8988T (cell line): ENCODE data around the gene ADCY5.

Source experiments
- DNase-seq: peaks from one replicate; pipeline ENCODE4 v3.0.0; 2011

ADCY5 gene

DNA sequence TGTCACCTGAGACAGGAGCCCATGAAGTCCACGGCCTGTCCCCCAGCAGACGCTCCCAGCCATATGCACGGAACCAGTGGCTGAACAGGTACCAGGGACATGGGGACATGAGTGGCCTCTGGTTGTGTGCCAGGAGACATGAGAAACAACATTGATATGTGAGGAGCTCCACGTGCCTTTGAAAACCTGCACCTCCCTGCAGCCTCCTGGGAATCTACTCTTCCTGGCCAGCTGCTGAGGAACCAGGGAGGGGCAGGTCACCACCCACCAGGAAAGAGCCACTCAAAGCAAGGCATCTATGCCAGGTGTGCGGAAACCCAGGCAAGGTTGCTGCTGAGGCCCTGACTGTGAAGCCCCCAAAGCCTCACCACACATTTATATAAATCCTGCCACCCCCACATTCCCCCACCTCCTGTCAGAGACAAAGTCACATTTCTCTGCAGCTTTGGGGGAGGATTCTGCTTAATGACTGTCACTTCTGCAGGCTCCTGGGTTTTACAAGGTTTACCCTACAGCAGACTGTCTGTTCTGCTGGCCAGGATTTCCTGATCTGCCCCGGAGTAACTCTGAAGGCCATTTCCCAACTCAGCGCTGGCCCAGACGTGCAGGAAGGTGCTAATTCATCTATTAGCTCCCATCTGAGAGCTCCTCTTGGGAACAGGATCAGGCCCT is 110.8 kb downstream of the ADCY5 start:
- DNase-seq = no peak

DNA sequence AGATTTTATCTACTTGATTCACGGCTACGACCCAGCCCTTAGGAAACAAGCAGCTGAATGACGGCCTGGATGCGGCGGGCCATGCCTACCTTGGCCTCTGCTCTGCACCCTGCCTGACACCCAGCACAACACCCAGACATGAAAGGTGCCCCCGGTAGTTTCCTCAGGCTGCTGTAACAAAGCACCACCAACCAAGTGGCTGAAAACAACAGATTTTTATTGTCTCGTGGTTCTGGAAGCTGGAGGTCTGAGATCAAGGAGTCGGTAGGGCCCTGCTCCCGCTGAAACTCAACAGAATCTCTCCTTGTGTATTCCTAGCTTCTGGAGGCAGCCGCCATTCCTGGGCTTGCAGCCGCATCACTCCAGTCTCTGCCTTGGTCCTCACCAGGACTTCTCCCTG is 111.7 kb downstream of the ADCY5 start:
- DNase-seq = no peak

DNA sequence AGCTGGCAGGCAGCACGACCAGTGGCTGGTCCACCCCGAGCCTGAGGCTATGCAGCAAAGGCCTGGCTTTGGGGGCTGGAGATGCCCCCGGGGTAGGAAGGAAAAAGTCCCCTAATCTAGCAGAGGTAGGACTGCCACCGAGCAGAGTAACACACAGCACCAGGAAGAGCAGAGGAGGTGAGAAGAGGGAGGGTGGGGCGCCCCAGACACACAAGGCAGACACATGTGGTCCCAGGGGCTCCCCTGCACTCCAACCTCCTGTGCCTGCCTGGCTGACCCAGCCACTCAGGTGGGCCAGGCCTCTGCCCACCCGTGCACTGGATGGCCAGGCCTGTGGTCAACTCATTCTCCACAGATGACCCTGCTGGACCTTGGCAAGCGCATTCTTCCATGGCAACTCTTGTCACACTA is 112.4 kb downstream of the ADCY5 start:
- no peak for DNase-seq

DNA sequence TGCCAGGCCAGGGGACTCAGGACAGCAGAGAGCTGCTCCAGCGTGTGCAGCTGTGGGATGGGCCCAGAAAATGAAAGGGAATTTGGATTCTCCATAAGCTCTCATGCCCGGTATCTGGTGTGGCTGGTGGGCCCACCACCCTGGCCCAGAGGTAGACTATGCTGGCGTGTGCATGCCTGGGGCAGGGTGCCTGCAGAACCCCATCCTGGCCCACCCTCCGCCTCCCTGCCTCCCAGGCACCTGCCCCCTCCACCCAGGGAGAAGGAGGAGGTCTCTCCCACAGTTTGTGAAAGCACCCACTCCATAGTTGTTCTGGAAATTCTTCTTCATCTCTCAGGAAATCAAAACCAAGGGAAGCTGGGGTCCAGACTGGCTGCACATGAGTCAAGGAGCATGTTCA is 112.9 kb downstream of the ADCY5 start:
- no peak for DNase-seq

DNA sequence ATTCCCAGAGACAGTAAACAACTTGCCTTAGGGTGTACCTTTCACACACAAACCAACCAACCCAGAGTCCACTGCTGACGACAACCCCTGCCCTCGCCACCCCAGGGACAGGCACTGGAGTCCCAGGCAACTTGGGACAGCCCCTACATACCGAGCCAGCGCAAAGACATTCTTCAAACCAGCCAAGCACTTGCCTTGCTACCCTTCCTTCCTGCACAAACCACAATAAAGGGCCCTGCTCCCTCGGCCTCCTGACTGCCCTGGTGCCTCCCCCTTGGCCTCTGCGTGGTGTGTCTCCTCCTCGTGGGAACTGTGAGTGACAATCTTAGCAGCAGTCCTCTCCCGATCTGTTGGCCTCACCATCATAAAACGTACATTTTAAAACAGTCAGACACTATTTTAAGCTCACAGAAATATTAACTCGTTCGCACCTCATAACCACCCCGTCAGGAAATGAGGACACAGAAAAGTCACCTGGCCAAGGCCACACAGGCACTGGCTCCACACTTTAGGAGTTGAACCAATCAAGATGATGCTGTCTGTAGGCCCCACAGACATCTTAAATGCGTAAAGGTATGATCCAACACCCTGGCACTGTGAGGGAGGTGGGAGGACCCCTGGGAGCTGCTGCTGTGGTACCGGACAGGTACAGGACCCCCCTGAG is 113.8 kb downstream of the ADCY5 start:
- DNase-seq = no peak

DNA sequence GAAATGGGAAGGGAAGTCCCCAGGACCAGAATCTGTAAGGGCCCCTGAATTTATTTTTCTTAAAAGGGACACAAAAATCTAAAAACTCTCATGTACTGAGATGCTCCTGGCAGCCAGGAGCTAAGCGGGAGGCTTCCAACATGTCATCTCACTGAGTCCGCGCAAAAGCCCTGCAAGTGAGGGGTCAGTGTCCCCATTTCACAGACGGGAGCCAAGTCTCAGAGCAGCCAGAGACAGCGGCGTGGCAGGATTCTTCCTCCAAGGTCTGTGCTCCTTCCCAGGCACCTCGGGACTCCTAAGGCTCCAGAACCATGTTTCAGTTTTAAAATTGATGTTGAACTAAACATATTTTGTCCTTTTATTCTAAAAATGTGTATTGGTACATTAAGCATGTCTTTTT is 114.8 kb downstream of the ADCY5 start:
- DNase-seq = no peak

DNA sequence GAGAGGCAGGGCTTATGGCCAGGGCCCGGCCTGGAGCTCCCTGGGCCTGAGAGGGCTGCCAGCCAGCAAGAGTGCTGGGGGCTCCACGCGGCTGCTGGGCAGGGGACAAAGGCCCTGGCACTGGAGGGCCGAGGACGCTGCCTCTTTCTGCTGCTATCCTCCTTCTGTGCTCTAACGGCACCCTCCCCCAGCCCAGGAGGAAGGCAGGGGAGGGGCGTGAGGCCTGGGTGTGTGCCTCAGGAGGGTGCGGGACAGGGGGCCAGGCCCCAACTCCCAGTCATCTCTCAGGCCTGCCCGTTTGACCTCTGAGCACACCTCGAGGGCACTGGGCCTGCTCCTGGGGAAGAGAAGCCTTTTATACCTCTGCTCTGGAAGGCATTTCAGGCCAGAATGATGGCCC is 115.5 kb downstream of the ADCY5 start:
- DNase-seq = no peak

DNA sequence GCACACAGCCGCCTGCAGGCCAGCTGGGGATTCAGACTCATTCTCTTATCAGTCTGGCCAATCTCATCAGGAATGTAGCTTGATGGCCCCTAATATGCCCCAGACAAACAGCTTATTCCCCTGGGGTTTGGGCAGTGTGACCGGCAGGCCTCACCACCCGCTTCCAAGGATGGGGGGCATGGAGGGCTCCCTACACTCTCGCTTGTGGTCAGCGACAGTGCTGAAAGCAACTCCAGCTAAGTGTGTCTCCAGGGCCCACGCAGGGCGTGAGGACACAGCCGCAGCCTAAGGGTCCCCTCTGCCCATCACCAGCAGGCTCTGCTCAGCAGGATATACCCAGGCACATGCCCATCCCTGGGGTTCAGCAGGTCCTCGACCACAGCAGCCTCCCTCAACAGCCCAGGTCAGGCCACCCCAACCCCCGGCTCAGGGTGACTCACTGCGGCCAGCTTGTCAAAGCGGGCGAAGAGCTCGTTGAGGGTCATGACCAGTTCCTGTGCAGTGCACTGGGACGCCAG is 116.7 kb downstream of the ADCY5 start:
- no peak for DNase-seq

DNA sequence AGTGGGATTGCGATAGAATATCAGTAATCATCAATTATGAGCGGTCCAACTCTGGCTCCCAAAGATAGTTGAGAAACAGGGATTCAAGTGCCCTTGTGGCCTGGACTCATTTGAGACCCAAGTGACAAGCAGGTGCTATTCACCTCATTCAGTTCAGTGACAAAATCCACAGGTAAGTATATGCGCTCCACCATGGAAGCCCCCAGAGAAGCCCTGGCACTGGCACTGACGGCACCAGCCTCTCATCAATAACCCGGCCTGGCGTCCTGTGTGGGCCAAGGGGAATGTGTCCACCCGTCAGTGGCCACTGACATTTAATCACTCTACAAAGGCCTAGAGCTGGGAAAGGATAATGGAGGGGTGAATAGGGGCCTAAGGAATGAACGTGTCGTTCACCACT is 117.2 kb downstream of the ADCY5 start:
- no peak for DNase-seq

DNA sequence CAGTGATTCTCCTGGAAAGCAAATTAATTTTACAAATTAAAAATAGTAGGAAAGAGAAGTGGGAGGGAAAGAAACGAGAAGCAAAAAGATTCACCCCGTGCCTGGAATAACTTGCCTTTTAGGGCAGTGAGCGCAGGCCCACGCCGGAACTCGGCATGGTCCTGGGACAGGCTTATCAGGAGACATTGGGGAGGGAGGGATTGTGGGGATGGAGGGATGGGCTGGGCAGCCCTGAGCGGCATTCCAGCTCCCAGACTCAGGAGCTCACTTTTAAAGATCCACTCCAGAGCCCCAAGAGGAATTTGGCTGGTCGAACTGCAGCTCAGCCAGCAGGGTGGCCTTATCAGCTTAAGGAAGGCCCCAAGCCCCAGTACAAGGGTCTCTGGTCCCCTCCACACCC is 117.9 kb downstream of the ADCY5 start:
- DNase-seq = no peak

DNA sequence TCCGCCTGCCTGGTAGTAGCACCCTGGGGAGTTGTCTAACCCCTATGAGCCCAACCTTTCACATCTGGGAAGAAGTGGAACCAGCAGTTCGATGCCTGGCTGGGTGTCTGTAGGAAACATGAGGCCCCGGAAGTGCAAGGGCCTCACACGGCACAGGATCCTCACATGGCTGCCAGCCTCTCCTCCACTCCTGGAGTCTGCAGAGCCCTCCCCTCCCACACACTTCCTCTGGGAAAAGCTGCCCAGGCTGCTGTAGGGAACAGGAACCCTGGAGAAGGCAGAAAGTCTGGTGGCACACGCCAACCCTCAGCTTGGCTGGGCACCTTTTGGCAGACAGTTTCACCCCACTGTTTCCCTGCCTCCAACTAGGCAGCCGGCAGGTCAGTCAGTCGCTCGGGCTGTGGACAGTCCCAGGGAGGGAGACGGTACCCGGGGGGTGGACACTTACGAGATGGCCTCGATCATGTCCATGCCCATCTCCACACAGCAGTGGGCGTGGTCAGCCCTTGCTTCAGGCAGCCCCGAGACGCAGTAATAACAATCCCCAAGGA is 118.4 kb downstream of the ADCY5 start:
- no peak for DNase-seq

DNA sequence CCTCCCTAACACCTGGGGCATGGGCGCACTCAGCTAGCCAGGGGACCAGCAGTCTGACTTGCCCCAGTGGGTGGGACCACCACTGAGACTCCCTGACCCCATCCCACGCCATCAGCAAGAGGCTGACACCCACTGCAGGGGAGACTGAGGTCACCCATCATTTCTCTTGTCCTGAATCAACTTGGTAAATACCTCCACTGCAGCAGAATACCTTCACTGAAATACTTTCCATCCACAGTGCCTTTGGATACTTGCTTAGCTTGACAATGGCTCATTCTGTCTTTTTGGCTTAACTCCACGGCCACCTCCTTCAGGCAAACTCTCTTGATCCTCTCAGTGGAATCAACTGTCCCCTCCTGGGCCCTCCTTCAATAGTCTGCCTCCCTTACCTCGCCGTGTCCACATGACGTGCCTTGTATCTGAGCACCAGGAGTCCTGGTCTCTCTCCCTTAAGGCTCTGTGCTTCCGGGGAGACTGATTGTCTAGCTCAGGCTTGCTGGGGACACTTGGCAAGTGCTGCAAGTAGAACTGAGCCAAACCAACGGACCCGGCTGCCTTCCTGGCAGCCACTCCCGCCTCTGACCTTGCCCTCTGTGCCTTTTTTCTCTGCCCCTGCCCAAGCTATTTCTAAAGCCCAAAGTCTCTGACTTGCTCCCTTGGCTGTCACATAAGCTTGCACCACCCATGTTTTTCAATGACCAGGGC is 119.1 kb downstream of the ADCY5 start:
- no peak for DNase-seq

DNA sequence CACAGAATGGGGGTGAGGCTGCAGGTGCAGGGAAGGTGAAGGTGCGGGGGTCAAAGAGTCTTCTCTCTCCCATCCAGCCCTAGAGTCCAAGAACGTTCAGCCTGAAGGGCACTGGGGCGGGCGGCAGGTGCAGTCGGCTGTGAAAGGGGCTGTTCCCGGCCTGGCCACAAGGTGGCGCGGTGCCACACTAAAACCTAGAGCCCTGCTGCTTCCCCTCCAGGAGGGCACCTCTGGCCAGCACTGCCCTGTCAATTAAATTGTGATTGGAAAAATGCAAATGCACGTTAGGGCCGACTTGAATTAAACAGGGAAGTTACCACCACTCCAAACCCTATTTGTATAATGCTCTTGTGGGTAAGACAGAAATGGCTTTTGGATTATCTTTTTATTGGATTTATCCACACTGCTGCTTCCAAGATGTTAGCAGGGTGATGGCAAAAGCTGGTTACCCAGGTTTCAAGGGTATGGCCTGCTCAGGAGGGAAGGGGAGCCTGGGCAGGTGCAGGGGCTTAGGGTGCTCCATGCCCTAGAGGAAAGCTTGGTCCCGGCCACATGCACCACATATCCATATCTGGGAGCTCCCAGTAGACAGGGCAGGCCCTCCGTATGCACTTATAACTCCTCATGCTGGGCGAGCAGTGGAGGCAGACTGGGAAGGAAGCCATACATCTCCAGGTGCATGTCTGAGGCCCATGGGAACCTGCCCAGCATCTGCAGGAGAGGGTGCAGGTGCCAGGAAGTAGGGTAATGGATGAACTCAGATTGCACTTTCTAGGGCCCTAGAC is 119.8 kb downstream of the ADCY5 start:
- DNase-seq = peak; percentile 83

DNA sequence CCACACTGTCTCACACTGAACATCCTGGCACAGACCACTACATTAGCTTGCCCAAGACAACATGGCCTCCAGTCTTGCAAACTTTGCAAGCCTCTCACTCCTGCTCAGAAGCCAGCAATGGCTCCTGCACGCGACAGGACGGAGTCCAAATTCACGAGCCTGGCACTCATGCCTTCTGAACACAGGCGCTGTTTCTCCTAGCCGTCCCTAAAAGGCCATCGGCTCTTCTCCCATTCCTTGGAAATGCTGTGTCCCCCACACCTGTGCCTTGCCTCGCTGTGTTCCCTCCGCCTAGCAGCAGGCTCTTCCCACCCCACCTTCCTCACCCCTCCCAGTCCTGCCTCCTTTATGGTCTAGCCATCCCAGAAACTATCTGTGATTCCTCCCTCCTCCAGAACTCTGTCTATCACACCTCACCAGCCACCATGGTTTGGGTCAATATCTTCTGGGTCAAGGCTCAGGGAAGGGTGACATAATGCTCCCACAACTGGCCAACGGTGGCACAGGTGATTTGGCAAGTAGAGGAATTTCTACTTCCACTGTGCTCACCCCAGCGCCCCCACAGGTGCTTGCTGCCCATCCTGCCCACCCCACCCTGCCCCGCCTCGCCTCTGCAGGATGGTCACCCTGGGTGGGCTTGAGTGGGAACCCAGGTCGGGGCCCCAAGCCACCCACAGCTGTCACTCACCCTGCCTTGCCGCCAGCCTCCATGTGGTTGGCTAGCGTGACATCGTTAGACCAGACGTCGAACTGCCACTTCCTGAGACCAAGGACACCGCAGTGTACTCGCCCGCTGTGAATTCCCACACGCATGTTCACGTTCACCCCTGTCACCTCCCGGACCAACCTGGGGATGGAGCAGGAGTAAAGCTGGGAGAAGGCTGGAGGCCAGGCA is 120.7 kb downstream of the ADCY5 start:
- no peak for DNase-seq

DNA sequence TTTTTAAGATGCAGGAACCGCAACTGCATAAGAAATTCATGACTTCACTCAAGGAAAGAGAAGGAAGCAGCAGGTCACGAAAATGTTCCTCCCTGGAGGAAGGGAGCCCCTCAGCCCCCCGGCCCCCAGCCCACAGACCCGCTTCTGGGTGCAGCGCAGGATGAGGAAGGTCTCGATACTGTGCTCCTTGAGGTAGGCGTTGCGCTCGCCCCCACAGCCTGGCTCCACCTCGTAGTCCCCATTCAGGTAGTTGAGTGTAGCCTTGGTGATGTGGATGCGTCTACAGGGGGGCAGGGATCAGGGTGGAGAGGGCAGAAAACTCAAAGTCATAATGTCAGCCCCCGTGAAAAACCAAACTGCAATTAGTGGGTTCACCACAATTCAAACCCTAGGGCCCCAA is 121.4 kb downstream of the ADCY5 start:
- DNase-seq = no peak

DNA sequence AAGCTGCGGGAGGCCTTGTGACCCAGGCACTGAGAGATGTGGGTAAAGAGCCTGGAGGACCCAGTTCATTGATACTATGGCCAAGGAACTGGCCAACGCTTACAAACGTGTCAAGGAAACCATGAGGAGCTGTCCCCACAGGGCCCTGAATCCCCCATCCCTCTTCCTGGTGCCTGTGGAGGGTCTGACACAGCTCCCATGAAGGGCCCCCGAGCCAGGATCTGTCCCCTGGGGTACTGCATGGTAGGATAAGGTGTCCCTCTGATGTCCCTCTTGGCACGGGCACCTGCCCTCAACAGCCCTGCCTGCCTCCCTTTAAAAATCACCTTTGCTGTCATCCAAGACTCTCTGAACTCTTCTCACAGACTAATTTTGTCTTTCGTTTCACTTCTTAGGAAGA is 122.4 kb downstream of the ADCY5 start:
- DNase-seq = no peak

DNA sequence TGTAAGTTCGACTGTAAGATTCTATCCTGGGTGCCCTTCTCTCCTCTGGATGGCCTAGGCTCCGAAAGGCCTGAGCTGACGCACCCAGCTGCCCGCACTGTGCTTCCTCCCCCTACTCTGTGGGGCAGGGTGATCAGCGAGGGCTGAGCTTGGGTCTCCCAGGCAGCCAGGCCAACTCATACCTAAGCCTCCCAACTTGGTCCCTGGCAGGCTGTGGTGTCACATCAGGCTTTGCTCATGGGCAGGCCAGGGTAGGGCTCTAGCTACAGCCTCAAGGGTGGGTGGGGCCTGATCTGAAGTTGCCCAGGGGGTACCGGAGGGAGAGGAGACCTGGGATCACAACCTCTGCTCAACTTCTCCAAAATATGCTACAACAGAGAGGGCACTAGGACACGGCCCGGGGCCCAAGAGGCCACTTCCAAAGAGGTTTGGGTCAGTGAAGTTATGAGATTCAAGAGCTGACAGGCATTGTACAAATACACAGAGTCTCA is 123.1 kb downstream of the ADCY5 start:
- DNase-seq = no peak

DNA sequence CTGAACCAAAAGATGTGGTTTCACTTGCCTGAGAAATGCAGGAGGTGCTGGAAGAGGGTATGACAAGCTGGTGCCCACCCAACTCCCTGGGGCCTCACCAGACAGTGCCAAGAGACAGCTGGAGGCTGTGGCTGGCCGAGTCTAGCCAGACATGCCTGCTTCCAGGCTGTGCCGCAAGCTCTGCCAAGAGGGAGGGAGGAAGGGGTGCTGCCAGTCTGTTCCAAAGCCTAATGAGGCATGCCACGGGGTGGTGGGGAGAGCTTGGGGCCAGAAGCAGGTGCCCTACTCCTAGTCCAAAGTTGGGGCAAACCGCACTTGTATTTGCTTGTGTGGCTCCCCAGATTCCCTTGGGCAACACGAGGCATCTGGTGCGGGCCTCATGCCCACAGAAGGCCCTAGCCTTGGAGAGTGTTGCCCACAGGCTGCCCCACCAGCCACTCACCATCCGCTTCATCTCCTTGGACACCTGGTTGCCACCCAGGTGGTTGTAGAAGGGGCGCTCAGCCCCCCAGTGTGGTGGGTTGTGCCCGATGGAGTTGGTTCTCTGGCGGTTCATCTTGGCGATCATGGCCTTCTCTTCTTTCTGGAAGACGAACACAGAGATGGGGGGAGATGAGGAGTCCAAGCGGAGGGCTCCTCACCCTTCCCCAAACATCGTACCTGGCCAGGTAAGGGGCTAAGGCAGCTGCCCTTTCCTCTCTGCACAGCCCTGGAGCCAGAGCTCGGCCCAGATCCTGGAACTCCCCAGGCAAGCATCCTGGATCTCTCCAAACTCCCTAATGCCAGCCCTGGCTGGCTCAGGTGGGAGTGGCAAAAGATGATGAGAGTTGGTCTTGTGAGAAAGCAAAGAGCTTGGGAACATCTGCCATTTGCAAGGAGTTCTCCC is 123.8 kb downstream of the ADCY5 start:
- no peak for DNase-seq

DNA sequence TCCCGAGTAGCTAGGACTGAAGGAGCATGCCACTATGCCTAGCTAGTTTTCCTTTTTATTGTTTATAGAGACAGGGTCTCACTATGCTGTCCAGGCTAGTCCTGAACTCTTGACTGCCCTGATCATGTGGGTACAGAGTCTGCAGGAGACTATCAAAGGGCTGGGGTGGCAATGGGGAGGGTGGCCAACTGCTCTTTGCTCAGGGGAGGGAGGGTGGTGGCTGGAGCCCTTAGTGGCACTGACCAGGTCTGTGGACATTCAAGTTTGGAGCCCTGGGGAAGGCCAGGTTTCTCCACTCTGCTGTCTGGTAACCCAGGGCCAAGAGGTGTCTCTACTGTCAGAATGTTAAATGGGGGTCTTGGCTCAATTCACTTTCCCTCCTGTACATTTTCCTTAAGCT is 125.1 kb downstream of the ADCY5 start:
- DNase-seq = no peak

DNA sequence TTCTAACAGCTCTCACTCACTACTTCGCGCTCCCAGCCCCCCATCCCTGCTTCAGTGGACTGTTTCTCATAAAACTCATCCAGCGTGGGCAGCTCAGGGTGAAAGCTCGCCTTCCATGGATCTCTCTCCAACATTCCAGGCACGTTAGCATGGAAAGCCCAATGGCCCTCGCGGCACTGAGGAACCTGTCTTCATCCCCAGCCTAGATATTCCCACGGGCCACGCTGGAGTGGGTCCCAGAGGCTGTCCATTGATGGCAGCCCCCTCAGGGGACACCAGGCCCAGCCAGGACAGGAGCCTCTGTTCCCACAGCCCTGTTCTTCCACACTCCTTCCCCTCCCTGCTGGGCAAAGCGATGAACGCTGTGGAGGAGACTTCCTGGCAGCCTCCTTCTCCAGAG is 126.0 kb downstream of the ADCY5 start:
- DNase-seq = no peak

DNA sequence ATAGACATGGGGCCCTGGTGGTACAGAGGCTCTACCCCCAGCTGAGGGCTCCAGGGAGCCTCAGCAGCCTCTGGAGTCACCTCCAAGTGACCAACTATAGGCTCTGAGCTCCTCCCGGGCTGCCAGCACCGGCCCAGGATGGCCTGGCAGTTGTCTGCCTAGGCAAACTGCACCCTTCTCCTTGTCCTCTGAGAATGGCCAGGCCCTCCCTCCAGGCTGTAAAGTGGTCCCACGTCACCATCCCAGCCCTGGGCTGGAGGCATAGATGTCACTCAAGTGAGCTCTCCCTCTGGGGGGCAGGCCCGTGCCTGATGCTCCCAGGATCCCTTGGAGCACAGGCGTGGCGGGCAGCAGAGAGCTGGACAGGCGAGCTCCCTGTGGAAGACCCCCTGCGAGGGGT is 127.1 kb downstream of the ADCY5 start:
- DNase-seq = no peak
